K562 (cell line): ENCODE results near the gene MKS1. TPM values are rescaled to one million over a fixed set of nuclear protein-coding genes. Genes with fewer than 3 reads are reported as not detected.

Experiments
- CC2D1A ChIP-seq: fragments of 450-650 bp; IDR thresholded peaks from 2 replicates; pipeline ENCODE4 v1.6.1; 2017; ENCODE audit warnings: mild to moderate bottlenecking
- DACH1 ChIP-seq: fragments of 450-650 bp; IDR thresholded peaks from 2 replicates; pipeline ENCODE4 v1.6.1; 2018; ENCODE audit not compliant: partially characterized antibody
- DMBX1 ChIP-seq: fragments of 250-450 bp; sonication (Bioruptor Pico); IDR thresholded peaks from 2 replicates; pipeline ENCODE4 v1.8.0; 2022; ENCODE audit warnings: inconsistent platforms, mild to moderate bottlenecking, moderate library complexity, borderline replicate concordance
- ESRRA ChIP-seq: fragments of 450-650 bp; IDR thresholded peaks from 2 replicates; pipeline ENCODE4 v1.6.1; 2014; ENCODE audit warnings: low read depth, mild to moderate bottlenecking, moderate library complexity, borderline replicate concordance
- LEF1 ChIP-seq: fragments of 450-650 bp; IDR thresholded peaks from 2 replicates; pipeline ENCODE4 v1.6.1; 2016; ENCODE audit warnings: mild to moderate bottlenecking
- MAZ ChIP-seq, 2 experiments: fragments of 450-650 bp in 1 of 2; sonication (generic) in 1 of 2; formaldehyde crosslinking; IDR thresholded peaks in 1 of 2; conservative IDR thresholded peaks in 1 of 2; 2 replicates each; pipeline versions ENCODE4 v1.4.0 to v1.5.0; 2020; ENCODE audit warnings: mild to moderate bottlenecking in 1 of 2, missing genetic modification reagents in 1 of 2
- MCM5 ChIP-seq: fragments of 450-650 bp; IDR thresholded peaks from 2 replicates; pipeline ENCODE4 v1.6.1; 2016; ENCODE audit warnings: low read depth
- MTA1 ChIP-seq: fragments of 450-650 bp; IDR thresholded peaks from 2 replicates; pipeline ENCODE4 v1.6.1; 2017; ENCODE audit warnings: borderline replicate concordance
- NFIC ChIP-seq: fragments of 450-650 bp; IDR thresholded peaks from 2 replicates; pipeline ENCODE4 v1.6.1; 2017; ENCODE audit warnings: mild to moderate bottlenecking, inconsistent platforms
- NR3C1 ChIP-seq: sonication (generic); formaldehyde crosslinking; IDR thresholded peaks from 2 replicates; pipeline ENCODE4 v1.8.1; 2022; ENCODE audit warnings: missing genetic modification reagents
- NR4A1 ChIP-seq, 2 experiments: fragments of 250-450 bp in 1 of 2; fragments of 450-650 bp in 1 of 2; sonication (Bioruptor Pico) in 1 of 2; IDR thresholded peaks; 2 replicates each; pipeline versions ENCODE4 v1.4.0 to v1.6.1; 2016 to 2020; ENCODE audit warnings: mild to moderate bottlenecking in 2 of 2, missing compliant biosample characterization in 1 of 2, missing genetic modification characterization in 1 of 2, moderate library complexity in 1 of 2
- RBM14 ChIP-seq: fragments of 200-400 bp; formaldehyde crosslinking; IDR thresholded peaks from 2 replicates; pipeline ENCODE4 v1.6.1; 2018; ENCODE audit warnings: low read depth, mild to moderate bottlenecking, low read length, moderate library complexity, borderline replicate concordance; ENCODE audit not compliant: insufficient read depth
- SIX5 ChIP-seq, 2 experiments: IDR thresholded peaks; 2 replicates each; pipeline ENCODE4 v1.6.1; 2011; ENCODE audit warnings: low read length in 2 of 2, borderline replicate concordance in 1 of 2, low read depth in 1 of 2, mild to moderate bottlenecking in 1 of 2, moderate library complexity in 1 of 2; ENCODE audit not compliant: insufficient read depth in 1 of 2
- TEAD2 ChIP-seq: fragments of 450-650 bp; IDR thresholded peaks from 2 replicates; pipeline ENCODE4 v1.6.1; 2016; ENCODE audit warnings: missing genetic modification characterization, control low read depth, missing compliant biosample characterization
- THRAP3 ChIP-seq: fragments of 450-650 bp; IDR thresholded peaks from 2 replicates; pipeline ENCODE4 v1.6.1; 2016; ENCODE audit warnings: mild to moderate bottlenecking, inconsistent platforms, borderline replicate concordance
- ZFP30 ChIP-seq: fragments of 250-450 bp; sonication (Bioruptor Pico); IDR thresholded peaks from 2 replicates; pipeline ENCODE4 v1.8.0; 2022; ENCODE audit warnings: moderate library complexity, mild to moderate bottlenecking, inconsistent platforms, borderline replicate concordance
- ZFP36 ChIP-seq: fragments of 150-350 bp; IDR thresholded peaks from 2 replicates; pipeline ENCODE4 v1.6.1; 2018; ENCODE audit warnings: low read length, low read depth; ENCODE audit not compliant: partially characterized antibody
- ZNF347 ChIP-seq: fragments of 450-650 bp; formaldehyde crosslinking; IDR thresholded peaks from 2 replicates; pipeline ENCODE4 v1.4.0; 2020; ENCODE audit warnings: low read depth, mild to moderate bottlenecking, moderate library complexity
- ZNF780A ChIP-seq: fragments of 250-450 bp; sonication (Bioruptor Pico); IDR thresholded peaks from 2 replicates; pipeline ENCODE4 v1.5.0; 2021; ENCODE audit warnings: mild to moderate bottlenecking
- polyA plus RNA-seq, 8 experiments: library from polyadenylated mRNA; depleted of rRNA in 4 of 8; stranded (reverse) in 5 of 8; unstranded in 3 of 8; fragments of >200 nt; fragmentation: Nextera tagmentation in 2 of 8; fragmentation: Illumina TruSeq in 1 of 8; extraction: Ambion mirVana in 2 of 8; extraction: Trizol in 1 of 8; gene quantifications; 2 replicates each; pipeline versions ENCODE4 v1.2.1 to v1.2.3, GENCODE V29; 2011 to 2014; ENCODE audit warnings: inconsistent platforms in 1 of 8, missing spikeins in 1 of 8
- total RNA-seq, 7 experiments: library from RNA; depleted of rRNA in 6 of 7; stranded (reverse); fragments of >200 nt in 6 of 7; fragmentation: Illumina TruSeq in 2 of 7; extraction: Trizol in 2 of 7; gene quantifications; 2 replicates each; pipeline versions ENCODE4 v1.2.1 to v1.2.3, GENCODE V29; 2011 to 2021; ENCODE audit warnings: low replicate concordance in 1 of 7
- TF ChIP-seq, protein P1 (sequence below): fragments of 450-650 bp; IDR thresholded peaks from 2 replicates; pipeline ENCODE4 v1.6.1; 2016; ENCODE audit warnings: antibody characterized with exemption
- TF ChIP-seq, protein P2 (sequence below), 2 experiments: IDR thresholded peaks; 2 replicates each; pipeline ENCODE4 v1.6.1; 2012; ENCODE audit warnings: improper control_type of control experiment in 2 of 2, low read depth in 2 of 2, low read length in 2 of 2, borderline replicate concordance in 1 of 2
- TF ChIP-seq, protein P3 (sequence below): fragments of 250-450 bp; sonication (Bioruptor Pico); IDR thresholded peaks from 2 replicates; pipeline ENCODE4 v1.6.1; 2021; ENCODE audit warnings: mild to moderate bottlenecking

Gene MKS1
- total and polyA plus RNA-seq, 9 of the 15 experiments (the other 6 are each of a cell fraction or from before 2014, with no cell fraction given): 16.3 to 31.0 (median 25.9) TPM

DNA sequence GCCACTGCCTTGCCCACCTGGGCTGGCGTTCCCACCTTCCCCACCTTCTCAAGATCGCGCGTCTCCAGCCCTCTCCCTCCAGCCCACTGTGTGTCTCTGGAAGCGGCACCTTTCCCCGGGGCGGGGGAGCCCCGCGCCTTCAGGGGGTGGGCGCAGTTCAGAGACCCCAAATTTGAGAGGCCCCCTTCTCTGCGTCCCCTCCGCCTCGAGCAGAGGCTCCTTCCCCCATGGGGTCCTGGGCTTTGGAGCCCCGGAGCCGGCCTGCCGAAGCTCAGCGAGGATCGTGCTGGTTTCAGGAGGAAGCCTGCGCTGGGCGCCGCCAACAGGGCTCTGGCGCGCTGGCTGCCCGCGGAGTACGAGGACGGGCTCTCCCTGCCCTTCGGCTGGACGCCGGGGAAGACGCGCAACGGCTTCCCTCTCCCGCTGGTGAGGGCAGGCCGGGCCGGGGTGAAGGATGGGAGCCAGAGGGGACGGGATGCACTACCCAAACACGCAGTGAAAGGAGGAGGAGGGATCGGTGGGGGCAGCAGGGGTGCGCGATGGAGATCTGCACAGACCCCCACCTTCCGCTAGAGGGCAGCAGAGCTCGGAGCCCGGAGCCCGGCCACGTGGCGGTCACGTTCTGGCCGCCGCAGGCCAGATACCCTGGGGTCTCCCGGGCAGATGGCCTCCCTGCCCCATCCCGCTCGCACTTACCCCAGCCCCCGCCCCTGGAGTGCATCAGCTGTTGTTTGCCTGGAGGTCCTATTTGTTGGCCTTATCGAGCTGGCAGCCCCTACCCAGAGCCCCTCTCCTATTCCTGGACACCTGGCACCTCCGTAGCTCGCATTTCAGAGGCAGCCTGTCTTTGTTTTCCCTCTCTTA lies 30.4 kb upstream of the MKS1 start (continued):
- TF ChIP-seq, protein P1, sequence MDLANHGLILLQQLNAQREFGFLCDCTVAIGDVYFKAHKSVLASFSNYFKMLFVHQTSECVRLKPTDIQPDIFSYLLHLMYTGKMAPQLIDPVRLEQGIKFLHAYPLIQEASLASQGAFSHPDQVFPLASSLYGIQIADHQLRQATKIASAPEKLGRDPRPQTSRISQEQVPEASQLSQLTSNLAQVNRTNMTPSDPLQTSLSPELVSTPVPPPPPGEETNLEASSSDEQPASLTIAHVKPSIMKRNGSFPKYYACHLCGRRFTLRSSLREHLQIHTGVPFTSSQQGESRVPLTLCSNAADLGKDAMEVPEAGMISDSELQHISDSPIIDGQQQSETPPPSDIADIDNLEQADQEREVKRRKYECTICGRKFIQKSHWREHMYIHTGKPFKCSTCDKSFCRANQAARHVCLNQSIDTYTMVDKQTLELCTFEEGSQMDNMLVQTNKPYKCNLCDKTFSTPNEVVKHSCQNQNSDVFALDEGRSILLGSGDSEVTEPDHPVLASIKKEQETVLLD: no peak
- TF ChIP-seq, protein P2, sequence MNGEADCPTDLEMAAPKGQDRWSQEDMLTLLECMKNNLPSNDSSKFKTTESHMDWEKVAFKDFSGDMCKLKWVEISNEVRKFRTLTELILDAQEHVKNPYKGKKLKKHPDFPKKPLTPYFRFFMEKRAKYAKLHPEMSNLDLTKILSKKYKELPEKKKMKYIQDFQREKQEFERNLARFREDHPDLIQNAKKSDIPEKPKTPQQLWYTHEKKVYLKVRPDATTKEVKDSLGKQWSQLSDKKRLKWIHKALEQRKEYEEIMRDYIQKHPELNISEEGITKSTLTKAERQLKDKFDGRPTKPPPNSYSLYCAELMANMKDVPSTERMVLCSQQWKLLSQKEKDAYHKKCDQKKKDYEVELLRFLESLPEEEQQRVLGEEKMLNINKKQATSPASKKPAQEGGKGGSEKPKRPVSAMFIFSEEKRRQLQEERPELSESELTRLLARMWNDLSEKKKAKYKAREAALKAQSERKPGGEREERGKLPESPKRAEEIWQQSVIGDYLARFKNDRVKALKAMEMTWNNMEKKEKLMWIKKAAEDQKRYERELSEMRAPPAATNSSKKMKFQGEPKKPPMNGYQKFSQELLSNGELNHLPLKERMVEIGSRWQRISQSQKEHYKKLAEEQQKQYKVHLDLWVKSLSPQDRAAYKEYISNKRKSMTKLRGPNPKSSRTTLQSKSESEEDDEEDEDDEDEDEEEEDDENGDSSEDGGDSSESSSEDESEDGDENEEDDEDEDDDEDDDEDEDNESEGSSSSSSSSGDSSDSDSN (IDR thresholded peaks at IDR 0.05; ENCODE audit: borderline replicate concordance in 1 of 2, low read depth in 2 of 2, low read length in 2 of 2): no peak
- TF ChIP-seq TEAD2 (no peak), MAZ (CRISPR knock-in tag; conservative IDR thresholded peaks at IDR 0.05 in 1 of 2, IDR thresholded peaks at IDR 0.05 in 1 of 2) (peak; percentile 80 to 88; a peak in 3 of 4 replicates), THRAP3 (no peak), NR3C1 (CRISPR knock-in tag) (peak; percentile 85), DMBX1 (CRISPR knock-in tag) (0 out of 2 replicates have a peak, but pooled peaks have one; percentile 32), CC2D1A (no peak), ZFP36 (no peak), MCM5 (no peak), ZNF780A (CRISPR knock-in tag) (no peak), LEF1 (no peak), ESRRA (no peak), ZNF347 (CRISPR knock-in tag) (no peak), ZFP30 (CRISPR knock-in tag) (no peak), NFIC (no peak), MTA1 (no peak), NR4A1 (CRISPR knock-in tag; IDR thresholded peaks at IDR 0.05) (no peak), NR4A1 (tag; IDR thresholded peaks at IDR 0.05) (no peak), SIX5 (IDR thresholded peaks at IDR 0.05; ENCODE audit: borderline replicate concordance in 1 of 2, insufficient read depth in 1 of 2, low read depth in 1 of 2, low read length in 2 of 2) (no peak), RBM14 (no peak), DACH1 (no peak)
- TF ChIP-seq, protein P3, sequence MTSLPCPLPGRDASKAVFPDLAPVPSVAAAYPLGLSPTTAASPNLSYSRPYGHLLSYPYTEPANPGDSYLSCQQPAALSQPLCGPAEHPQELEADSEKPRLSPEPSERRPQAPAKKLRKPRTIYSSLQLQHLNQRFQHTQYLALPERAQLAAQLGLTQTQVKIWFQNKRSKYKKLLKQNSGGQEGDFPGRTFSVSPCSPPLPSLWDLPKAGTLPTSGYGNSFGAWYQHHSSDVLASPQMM (CRISPR knock-in tag): no peak
